GM23338 (cell line): ENCODE results near the gene CPLX3. TPM values are rescaled to one million over a fixed set of nuclear protein-coding genes. Genes with fewer than 3 reads are reported as not detected.

ENCODE experiments used
- ATAC-seq: fragments of 200-7000 bp; cut with Tn5 transposase; 3 replicates; pipeline ENCODE4 v1.9.1; 2020
- DNase-seq: peaks from one replicate; pipeline ENCODE4 v3.0.0-alpha.2; 2015; ENCODE audit warnings: low spot score
- H2AFZ ChIP-seq: fragments of 200-600 bp; sonication (generic); 2 replicates; pipeline ENCODE4 v1.8.0; 2016; ENCODE audit warnings: antibody characterized with exemption, mild to moderate bottlenecking, moderate library complexity
- H3F3A ChIP-seq: fragments of 200-600 bp; sonication (generic); replicated peaks from 2 replicates; pipeline ENCODE4 v1.8.0; 2017; ENCODE audit warnings: antibody characterized with exemption, mixed run types, low read depth
- H3K27ac ChIP-seq: fragments of 200-600 bp; sonication (generic); 2 replicates; pipeline ENCODE4 v1.6.1; 2016; ENCODE audit warnings: low read depth
- H3K27me3 ChIP-seq: fragments of 200-600 bp; sonication (generic); 2 replicates; pipeline ENCODE4 v1.8.0; 2016; ENCODE audit warnings: mild to moderate bottlenecking, mixed run types, moderate library complexity; ENCODE audit not compliant: insufficient read depth
- H3K36me3 ChIP-seq: fragments of 200-600 bp; sonication (generic); 2 replicates; pipeline ENCODE4 v1.8.0; 2016; ENCODE audit warnings: mild to moderate bottlenecking; ENCODE audit not compliant: insufficient read depth
- H3K4me1 ChIP-seq: fragments of 200-600 bp; sonication (generic); 2 replicates; pipeline ENCODE4 v1.8.0; 2016; ENCODE audit warnings: mild to moderate bottlenecking, moderate library complexity; ENCODE audit not compliant: insufficient read depth
- H3K4me2 ChIP-seq: fragments of 200-600 bp; sonication (generic); 2 replicates; pipeline ENCODE4 v1.7.1; 2017; ENCODE audit warnings: mixed run types
- H3K4me3 ChIP-seq: fragments of 200-600 bp; sonication (generic); 2 replicates; pipeline ENCODE4 v1.6.1; 2016; ENCODE audit warnings: mixed run types
- H3K79me2 ChIP-seq: fragments of 200-600 bp; sonication (generic); replicated peaks from 2 replicates; pipeline ENCODE4 v1.8.0; 2017; ENCODE audit warnings: mild to moderate bottlenecking; ENCODE audit not compliant: insufficient read depth
- H3K9me2 ChIP-seq: fragments of 200-600 bp; sonication (generic); 2 replicates; pipeline ENCODE4 v1.8.0; 2017; ENCODE audit not compliant: insufficient read depth
- H4K20me1 ChIP-seq: fragments of 200-600 bp; sonication (generic); replicated peaks from 2 replicates; pipeline ENCODE4 v1.8.0; 2017; ENCODE audit warnings: mild to moderate bottlenecking; ENCODE audit not compliant: insufficient read depth
- H3K27ac Mint-ChIP-seq: 2 replicates; pipeline ENCODE4 v1.8.0; 2020; ENCODE audit warnings: inconsistent platforms, mild to moderate bottlenecking, moderate library complexity, mixed read lengths
- H3K27me3 Mint-ChIP-seq: 3 replicates; pipeline ENCODE4 v1.8.0; 2022; ENCODE audit warnings: low read depth, mild to moderate bottlenecking, moderate library complexity, mixed read lengths, inconsistent platforms; ENCODE audit not compliant: insufficient read depth, poor library complexity
- H3K36me3 Mint-ChIP-seq: 3 replicates; pipeline ENCODE4 v1.8.0; 2021; ENCODE audit warnings: low read depth, mild to moderate bottlenecking, inconsistent platforms, moderate library complexity, mixed read lengths
- H3K4me1 Mint-ChIP-seq: 3 replicates; pipeline ENCODE4 v1.8.0; 2020; ENCODE audit warnings: mild to moderate bottlenecking, inconsistent platforms, mixed read lengths
- H3K4me3 Mint-ChIP-seq: 3 replicates; pipeline ENCODE4 v1.8.0; 2021; ENCODE audit warnings: moderate library complexity, mild to moderate bottlenecking, inconsistent platforms, mixed read lengths
- H3K9me3 Mint-ChIP-seq: 3 replicates; pipeline ENCODE4 v1.8.0; 2020; ENCODE audit warnings: moderate library complexity, mild to moderate bottlenecking, inconsistent platforms, mixed read lengths
- CREB1 ChIP-seq: fragments of 250-450 bp; sonication (Bioruptor Pico); IDR thresholded peaks from 2 replicates; pipeline ENCODE4 v1.5.0; 2020; ENCODE audit warnings: low read depth, mild to moderate bottlenecking, moderate library complexity
- EZH2 ChIP-seq: fragments of 200-600 bp; sonication (generic); IDR thresholded peaks from one replicate; pipeline ENCODE4 v1.8.0; 2017; ENCODE audit warnings: antibody characterized with exemption, mild to moderate bottlenecking, low read depth; ENCODE audit not compliant: unreplicated experiment
- EZH2phosphoT487 ChIP-seq: fragments of 200-600 bp; sonication (generic); IDR thresholded peaks from one replicate; pipeline ENCODE4 v1.8.1; 2018; ENCODE audit warnings: antibody characterized with exemption; ENCODE audit not compliant: unreplicated experiment
- JUNB ChIP-seq: IDR thresholded peaks from one replicate; pipeline ENCODE4 v1.6.1; 2016; ENCODE audit warnings: antibody characterized with exemption; ENCODE audit not compliant: unreplicated experiment
- NANOG ChIP-seq: IDR thresholded peaks from 2 replicates; pipeline ENCODE4 v1.6.1; 2016; ENCODE audit warnings: antibody characterized with exemption, borderline replicate concordance
- POLR2AphosphoS5 ChIP-seq: IDR thresholded peaks from 2 replicates; pipeline ENCODE4 v1.6.1; 2016; ENCODE audit warnings: antibody characterized with exemption, low read depth
- STAT1 ChIP-seq: IDR thresholded peaks from one replicate; pipeline ENCODE4 v1.6.1; 2016; ENCODE audit warnings: antibody characterized with exemption; ENCODE audit not compliant: unreplicated experiment
- ZNF114 ChIP-seq: fragments of 250-450 bp; sonication (Bioruptor Pico); IDR thresholded peaks from 2 replicates; pipeline ENCODE4 v1.5.0; 2020; ENCODE audit warnings: mild to moderate bottlenecking, moderate library complexity
- ZNF331 ChIP-seq: fragments of 250-450 bp; sonication (Bioruptor Pico); IDR thresholded peaks from 2 replicates; pipeline ENCODE4 v1.5.0; 2020; ENCODE audit warnings: low read depth, mild to moderate bottlenecking, moderate library complexity
- polyA plus RNA-seq: library from polyadenylated mRNA; unstranded; fragments of >200 nt; fragmentation: Nextera tagmentation; extraction: Ambion mirVana; gene quantifications from 2 replicates; pipeline ENCODE4 v1.2.1, GENCODE V29; 2016
- total RNA-seq: library from RNA; depleted of rRNA; stranded (reverse); fragments of >200 nt; shearing (Covaris generic); gene quantifications from 2 replicates; pipeline ENCODE4 v1.2.3, GENCODE V29; 2014
- TF ChIP-seq, protein P1 (sequence below): IDR thresholded peaks from 2 replicates; pipeline ENCODE4 v1.6.1; 2016; ENCODE audit warnings: antibody characterized with exemption
- TF ChIP-seq, protein P2 (sequence below), 2 experiments: fragments of 200-600 bp in 1 of 2; sonication (generic) in 1 of 2; conservative IDR thresholded peaks; 2 replicates each; pipeline versions ENCODE4 v1.5.1 to v1.6.1; 2016 to 2017; ENCODE audit warnings: antibody characterized with exemption in 2 of 2, low read depth in 2 of 2, mild to moderate bottlenecking in 2 of 2, moderate library complexity in 1 of 2
- TF ChIP-seq, protein P3 (sequence below): IDR thresholded peaks from one replicate; pipeline ENCODE4 v1.6.1; 2018; ENCODE audit warnings: antibody characterized with exemption; ENCODE audit not compliant: unreplicated experiment
- TF ChIP-seq, protein P4 (sequence below): fragments of 250-450 bp; sonication (Bioruptor Pico); IDR thresholded peaks from 2 replicates; pipeline ENCODE4 v1.5.0; 2020; ENCODE audit warnings: mild to moderate bottlenecking, moderate library complexity

CPLX3 gene
- total and polyA plus RNA-seq, 2 experiments from 2014 or later, result 0.66 TPM; not detected in 1

DNA sequence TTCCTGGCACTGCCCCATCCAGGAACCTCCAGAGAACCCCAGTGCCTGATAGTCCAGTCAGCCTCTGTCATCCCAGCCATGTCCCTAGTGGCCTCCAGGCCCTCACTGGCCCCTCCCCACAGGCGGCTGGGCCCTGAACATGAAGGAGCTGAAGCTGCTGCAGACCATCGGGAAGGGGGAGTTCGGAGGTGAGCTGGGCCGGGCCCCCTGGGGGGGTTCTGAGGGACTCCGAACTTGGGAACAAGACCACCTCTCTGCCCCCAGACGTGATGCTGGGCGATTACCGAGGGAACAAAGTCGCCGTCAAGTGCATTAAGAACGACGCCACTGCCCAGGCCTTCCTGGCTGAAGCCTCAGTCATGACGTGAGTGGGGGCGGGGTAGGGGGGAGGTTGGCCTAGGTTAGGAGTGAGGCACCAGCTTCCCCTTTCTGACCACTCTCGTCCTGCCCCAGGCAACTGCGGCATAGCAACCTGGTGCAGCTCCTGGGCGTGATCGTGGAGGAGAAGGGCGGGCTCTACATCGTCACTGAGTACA is 25.8 kb upstream of the CPLX3 start:
- DNase-seq (no peak), ATAC-seq (peak; percentile 20)
- TF ChIP-seq EZH2, result no peak
- no peak for TF ChIP-seq ZNF331 (CRISPR knock-in tag)
- no peak for TF ChIP-seq EZH2phosphoT487
- no peak for TF ChIP-seq NANOG
- TF ChIP-seq, protein P1, sequence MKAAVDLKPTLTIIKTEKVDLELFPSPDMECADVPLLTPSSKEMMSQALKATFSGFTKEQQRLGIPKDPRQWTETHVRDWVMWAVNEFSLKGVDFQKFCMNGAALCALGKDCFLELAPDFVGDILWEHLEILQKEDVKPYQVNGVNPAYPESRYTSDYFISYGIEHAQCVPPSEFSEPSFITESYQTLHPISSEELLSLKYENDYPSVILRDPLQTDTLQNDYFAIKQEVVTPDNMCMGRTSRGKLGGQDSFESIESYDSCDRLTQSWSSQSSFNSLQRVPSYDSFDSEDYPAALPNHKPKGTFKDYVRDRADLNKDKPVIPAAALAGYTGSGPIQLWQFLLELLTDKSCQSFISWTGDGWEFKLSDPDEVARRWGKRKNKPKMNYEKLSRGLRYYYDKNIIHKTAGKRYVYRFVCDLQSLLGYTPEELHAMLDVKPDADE, result no peak
- no peak for TF ChIP-seq JUNB
- TF ChIP-seq, protein P2, sequence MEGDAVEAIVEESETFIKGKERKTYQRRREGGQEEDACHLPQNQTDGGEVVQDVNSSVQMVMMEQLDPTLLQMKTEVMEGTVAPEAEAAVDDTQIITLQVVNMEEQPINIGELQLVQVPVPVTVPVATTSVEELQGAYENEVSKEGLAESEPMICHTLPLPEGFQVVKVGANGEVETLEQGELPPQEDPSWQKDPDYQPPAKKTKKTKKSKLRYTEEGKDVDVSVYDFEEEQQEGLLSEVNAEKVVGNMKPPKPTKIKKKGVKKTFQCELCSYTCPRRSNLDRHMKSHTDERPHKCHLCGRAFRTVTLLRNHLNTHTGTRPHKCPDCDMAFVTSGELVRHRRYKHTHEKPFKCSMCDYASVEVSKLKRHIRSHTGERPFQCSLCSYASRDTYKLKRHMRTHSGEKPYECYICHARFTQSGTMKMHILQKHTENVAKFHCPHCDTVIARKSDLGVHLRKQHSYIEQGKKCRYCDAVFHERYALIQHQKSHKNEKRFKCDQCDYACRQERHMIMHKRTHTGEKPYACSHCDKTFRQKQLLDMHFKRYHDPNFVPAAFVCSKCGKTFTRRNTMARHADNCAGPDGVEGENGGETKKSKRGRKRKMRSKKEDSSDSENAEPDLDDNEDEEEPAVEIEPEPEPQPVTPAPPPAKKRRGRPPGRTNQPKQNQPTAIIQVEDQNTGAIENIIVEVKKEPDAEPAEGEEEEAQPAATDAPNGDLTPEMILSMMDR (conservative IDR thresholded peaks at IDR 0.05; ENCODE audit: low read depth in 2 of 2), result no peak
- no peak for TF ChIP-seq ZNF114 (CRISPR knock-in tag)
- TF ChIP-seq STAT1, result no peak
- TF ChIP-seq CREB1 (CRISPR knock-in tag), result no peak
- TF ChIP-seq, protein P3, sequence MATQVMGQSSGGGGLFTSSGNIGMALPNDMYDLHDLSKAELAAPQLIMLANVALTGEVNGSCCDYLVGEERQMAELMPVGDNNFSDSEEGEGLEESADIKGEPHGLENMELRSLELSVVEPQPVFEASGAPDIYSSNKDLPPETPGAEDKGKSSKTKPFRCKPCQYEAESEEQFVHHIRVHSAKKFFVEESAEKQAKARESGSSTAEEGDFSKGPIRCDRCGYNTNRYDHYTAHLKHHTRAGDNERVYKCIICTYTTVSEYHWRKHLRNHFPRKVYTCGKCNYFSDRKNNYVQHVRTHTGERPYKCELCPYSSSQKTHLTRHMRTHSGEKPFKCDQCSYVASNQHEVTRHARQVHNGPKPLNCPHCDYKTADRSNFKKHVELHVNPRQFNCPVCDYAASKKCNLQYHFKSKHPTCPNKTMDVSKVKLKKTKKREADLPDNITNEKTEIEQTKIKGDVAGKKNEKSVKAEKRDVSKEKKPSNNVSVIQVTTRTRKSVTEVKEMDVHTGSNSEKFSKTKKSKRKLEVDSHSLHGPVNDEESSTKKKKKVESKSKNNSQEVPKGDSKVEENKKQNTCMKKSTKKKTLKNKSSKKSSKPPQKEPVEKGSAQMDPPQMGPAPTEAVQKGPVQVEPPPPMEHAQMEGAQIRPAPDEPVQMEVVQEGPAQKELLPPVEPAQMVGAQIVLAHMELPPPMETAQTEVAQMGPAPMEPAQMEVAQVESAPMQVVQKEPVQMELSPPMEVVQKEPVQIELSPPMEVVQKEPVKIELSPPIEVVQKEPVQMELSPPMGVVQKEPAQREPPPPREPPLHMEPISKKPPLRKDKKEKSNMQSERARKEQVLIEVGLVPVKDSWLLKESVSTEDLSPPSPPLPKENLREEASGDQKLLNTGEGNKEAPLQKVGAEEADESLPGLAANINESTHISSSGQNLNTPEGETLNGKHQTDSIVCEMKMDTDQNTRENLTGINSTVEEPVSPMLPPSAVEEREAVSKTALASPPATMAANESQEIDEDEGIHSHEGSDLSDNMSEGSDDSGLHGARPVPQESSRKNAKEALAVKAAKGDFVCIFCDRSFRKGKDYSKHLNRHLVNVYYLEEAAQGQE, result no peak
- TF ChIP-seq, protein P4, sequence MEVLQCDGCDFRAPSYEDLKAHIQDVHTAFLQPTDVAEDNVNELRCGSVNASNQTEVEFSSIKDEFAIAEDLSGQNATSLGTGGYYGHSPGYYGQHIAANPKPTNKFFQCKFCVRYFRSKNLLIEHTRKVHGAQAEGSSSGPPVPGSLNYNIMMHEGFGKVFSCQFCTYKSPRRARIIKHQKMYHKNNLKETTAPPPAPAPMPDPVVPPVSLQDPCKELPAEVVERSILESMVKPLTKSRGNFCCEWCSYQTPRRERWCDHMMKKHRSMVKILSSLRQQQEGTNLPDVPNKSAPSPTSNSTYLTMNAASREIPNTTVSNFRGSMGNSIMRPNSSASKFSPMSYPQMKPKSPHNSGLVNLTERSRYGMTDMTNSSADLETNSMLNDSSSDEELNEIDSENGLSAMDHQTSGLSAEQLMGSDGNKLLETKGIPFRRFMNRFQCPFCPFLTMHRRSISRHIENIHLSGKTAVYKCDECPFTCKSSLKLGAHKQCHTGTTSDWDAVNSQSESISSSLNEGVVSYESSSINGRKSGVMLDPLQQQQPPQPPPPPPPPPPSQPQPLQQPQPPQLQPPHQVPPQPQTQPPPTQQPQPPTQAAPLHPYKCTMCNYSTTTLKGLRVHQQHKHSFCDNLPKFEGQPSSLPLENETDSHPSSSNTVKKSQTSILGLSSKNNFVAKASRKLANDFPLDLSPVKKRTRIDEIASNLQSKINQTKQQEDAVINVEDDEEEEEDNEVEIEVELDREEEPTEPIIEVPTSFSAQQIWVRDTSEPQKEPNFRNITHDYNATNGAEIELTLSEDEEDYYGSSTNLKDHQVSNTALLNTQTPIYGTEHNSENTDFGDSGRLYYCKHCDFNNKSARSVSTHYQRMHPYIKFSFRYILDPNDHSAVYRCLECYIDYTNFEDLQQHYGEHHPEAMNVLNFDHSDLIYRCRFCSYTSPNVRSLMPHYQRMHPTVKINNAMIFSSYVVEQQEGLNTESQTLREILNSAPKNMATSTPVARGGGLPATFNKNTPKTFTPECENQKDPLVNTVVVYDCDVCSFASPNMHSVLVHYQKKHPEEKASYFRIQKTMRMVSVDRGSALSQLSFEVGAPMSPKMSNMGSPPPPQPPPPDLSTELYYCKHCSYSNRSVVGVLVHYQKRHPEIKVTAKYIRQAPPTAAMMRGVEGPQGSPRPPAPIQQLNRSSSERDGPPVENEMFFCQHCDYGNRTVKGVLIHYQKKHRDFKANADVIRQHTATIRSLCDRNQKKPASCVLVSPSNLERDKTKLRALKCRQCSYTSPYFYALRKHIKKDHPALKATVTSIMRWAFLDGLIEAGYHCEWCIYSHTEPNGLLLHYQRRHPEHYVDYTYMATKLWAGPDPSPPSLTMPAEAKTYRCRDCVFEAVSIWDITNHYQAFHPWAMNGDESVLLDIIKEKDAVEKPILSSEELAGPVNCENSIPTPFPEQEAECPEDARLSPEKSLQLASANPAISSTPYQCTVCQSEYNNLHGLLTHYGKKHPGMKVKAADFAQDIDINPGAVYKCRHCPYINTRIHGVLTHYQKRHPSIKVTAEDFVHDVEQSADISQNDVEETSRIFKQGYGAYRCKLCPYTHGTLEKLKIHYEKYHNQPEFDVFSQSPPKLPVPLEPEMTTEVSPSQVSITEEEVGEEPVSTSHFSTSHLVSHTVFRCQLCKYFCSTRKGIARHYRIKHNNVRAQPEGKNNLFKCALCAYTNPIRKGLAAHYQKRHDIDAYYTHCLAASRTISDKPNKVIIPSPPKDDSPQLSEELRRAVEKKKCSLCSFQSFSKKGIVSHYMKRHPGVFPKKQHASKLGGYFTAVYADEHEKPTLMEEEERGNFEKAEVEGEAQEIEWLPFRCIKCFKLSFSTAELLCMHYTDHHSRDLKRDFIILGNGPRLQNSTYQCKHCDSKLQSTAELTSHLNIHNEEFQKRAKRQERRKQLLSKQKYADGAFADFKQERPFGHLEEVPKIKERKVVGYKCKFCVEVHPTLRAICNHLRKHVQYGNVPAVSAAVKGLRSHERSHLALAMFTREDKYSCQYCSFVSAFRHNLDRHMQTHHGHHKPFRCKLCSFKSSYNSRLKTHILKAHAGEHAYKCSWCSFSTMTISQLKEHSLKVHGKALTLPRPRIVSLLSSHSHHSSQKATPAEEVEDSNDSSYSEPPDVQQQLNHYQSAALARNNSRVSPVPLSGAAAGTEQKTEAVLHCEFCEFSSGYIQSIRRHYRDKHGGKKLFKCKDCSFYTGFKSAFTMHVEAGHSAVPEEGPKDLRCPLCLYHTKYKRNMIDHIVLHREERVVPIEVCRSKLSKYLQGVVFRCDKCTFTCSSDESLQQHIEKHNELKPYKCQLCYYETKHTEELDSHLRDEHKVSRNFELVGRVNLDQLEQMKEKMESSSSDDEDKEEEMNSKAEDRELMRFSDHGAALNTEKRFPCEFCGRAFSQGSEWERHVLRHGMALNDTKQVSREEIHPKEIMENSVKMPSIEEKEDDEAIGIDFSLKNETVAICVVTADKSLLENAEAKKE (CRISPR knock-in tag), result no peak
- no peak for TF ChIP-seq POLR2AphosphoS5
- H3K27ac ChIP-seq, result no peak overlapping the region
- H3F3A ChIP-seq, result no peaks in the 10 kb centered on the region
- no peaks in the 10 kb centered on the region for H3K79me2 ChIP-seq
- H3K9me3 Mint-ChIP-seq, result no peaks in the 10 kb centered on the region
- peaks cover 2% of the 10 kb centered on the region for H3K27me3 Mint-ChIP-seq
- H3K36me3 ChIP-seq, result no peaks in the 10 kb centered on the region; the same call in 1 of the 2 replicates
- peaks cover 5% of the 10 kb centered on the region; the same call in 1 of the 2 replicates for H4K20me1 ChIP-seq
- peaks cover 19% of the 10 kb centered on the region for H3K36me3 Mint-ChIP-seq
- H3K4me2 ChIP-seq, result 0 out of 2 replicates have a peak overlapping the region, but pooled peaks have one; percentile 51
- H3K4me3 ChIP-seq, result no peak overlapping the region
- H3K4me3 Mint-ChIP-seq, result no peak overlapping the region
- peaks cover 6% of the 10 kb centered on the region for H3K4me1 Mint-ChIP-seq
- H3K27ac Mint-ChIP-seq, result no peak overlapping the region
- H3K4me1 ChIP-seq, result peaks cover 3% of the 10 kb centered on the region; the same call in 1 of the 2 replicates
- no peak overlapping the region for H2AFZ ChIP-seq
- H3K27me3 ChIP-seq, result no peaks in the 10 kb centered on the region
- H3K9me2 ChIP-seq, result no peaks in the 10 kb centered on the region
